Astrocyte of the spinal cord (primary cell): Measurements from ENCODE around the gene SLC44A3.

Experiments
- DNase-seq: peaks from one replicate; pipeline ENCODE4 v3.0.0; 2011; ENCODE audit warnings: low read depth, low spot score
- H3K4me3 ChIP-seq: 2 replicates; pipeline ENCODE4 v1.5.1; 2011; ENCODE audit warnings: low read depth, mild to moderate bottlenecking, low read length, moderate library complexity
- CTCF ChIP-seq: IDR thresholded peaks from 2 replicates; pipeline ENCODE4 v1.5.1; 2012; ENCODE audit warnings: low read depth, mild to moderate bottlenecking, low read length, inconsistent platforms
- in situ Hi-C: cut with HindIII; loops from 2 replicates; pipeline ENCODE4 v1.10.0; 2017; ENCODE audit warnings: low sequenced_read_pairs

Gene SLC44A3

GRCh38 chr1:94899756-94900155, 79.6 kb downstream of the SLC44A3 start:
- H3K4me3 ChIP-seq, result no peak overlapping the region
- in situ Hi-C loops, result no loop called here
- no peak for DNase-seq
- no peak for TF ChIP-seq CTCF

GRCh38 chr1:94901841-94902240, 81.7 kb downstream of the SLC44A3 start:
- no peak for TF ChIP-seq CTCF
- no peak overlapping the region for H3K4me3 ChIP-seq
- DNase-seq, result no peak
- in situ Hi-C loops, result no loop called here

- in situ Hi-C loops, result no loop called here
- H3K4me3 ChIP-seq, result no peak overlapping the region
- peak; percentile 43 for DNase-seq
- TF ChIP-seq CTCF, result no peak
Observed at GRCh38 chr1:94903280-94904009, 83.3 kb downstream of the SLC44A3 start.

GRCh38 chr1:94905207-94905606, 85.0 kb downstream of the SLC44A3 start:
- no peak overlapping the region for H3K4me3 ChIP-seq
- in situ Hi-C loops, result no loop called here
- DNase-seq, result no peak
- no peak for TF ChIP-seq CTCF

GRCh38 chr1:94906382-94906781, 86.2 kb downstream of the SLC44A3 start:
- no peak for TF ChIP-seq CTCF
- no peak for DNase-seq
- in situ Hi-C loops, result no loop called here
- H3K4me3 ChIP-seq, result no peak overlapping the region

GRCh38 chr1:94907136-94907535, 87.0 kb downstream of the SLC44A3 start:
- TF ChIP-seq CTCF, result no peak
- no peak for DNase-seq
- H3K4me3 ChIP-seq, result no peak overlapping the region
- in situ Hi-C loops, result no loop called here
